GM18873 (cell line): ENCODE results near the gene FAM20C.

ENCODE experiments used
- ATAC-seq: cut with Tn5 transposase; IDR thresholded peaks from one replicate; pipeline ENCODE4 v1.9.1; 2021; ENCODE audit warnings: mild to moderate bottlenecking, moderate library complexity, moderate number of reproducible peaks; ENCODE audit not compliant: unreplicated experiment, low FRiP score

FAM20C gene

GRCh38 chr7:191981-192649, at the start of gene FAM20C:
FAM20C (plus strand) TSS chr7:192571; CDS start chr7:193200, 629 bp downstream.
- no peak for ATAC-seq

GRCh38 chr7:143145-143751, 49.1 kb upstream of the FAM20C start:
- ATAC-seq = no peak

- no peak for ATAC-seq
Measured at GRCh38 chr7:143811-144453, 48.4 kb upstream of the FAM20C start.

- ATAC-seq = no peak
Measured at GRCh38 chr7:144454-144826, 47.9 kb upstream of the FAM20C start.

GRCh38 chr7:145863-146262, 46.5 kb upstream of the FAM20C start:
- ATAC-seq = no peak

- no peak for ATAC-seq
Measured at GRCh38 chr7:148543-148931, 43.8 kb upstream of the FAM20C start.

GRCh38 chr7:148932-149790, 43.2 kb upstream of the FAM20C start:
- peak; percentile 91 for ATAC-seq

GRCh38 chr7:149791-150636, 42.4 kb upstream of the FAM20C start:
- ATAC-seq = no peak

GRCh38 chr7:150811-151221, 41.6 kb upstream of the FAM20C start:
- ATAC-seq = no peak

GRCh38 chr7:151346-152050, 40.9 kb upstream of the FAM20C start:
- no peak for ATAC-seq

- ATAC-seq = no peak
Measured at GRCh38 chr7:152702-153391, 39.5 kb upstream of the FAM20C start.

- no peak for ATAC-seq
Measured at GRCh38 chr7:153604-154003, 38.8 kb upstream of the FAM20C start.

- no peak for ATAC-seq
Measured at GRCh38 chr7:154096-154799, 38.1 kb upstream of the FAM20C start.

- ATAC-seq = no peak
Measured at GRCh38 chr7:155469-155900, 36.9 kb upstream of the FAM20C start.

GRCh38 chr7:156111-157007, 36.0 kb upstream of the FAM20C start:
- no peak for ATAC-seq

GRCh38 chr7:157008-157310, 35.4 kb upstream of the FAM20C start:
- ATAC-seq = no peak
